ENCODE measurements around the gene SMYD4.
"Not testable (repeated sequence)": the region's sequence is repeated elsewhere in the genome, so short reads cannot be mapped to it uniquely, and the experiment has no call there.

The SMYD4 gene

GRCh38 chr17:1783834-1784611 lies 45.7 kb downstream of the SMYD4 start:
- no peak for DNase-seq (ENCODE audit: extremely low read depth in 1 of 2, low read depth in 1 of 2)

GRCh38 chr17:1783271-1783670 lies 46.4 kb downstream of the SMYD4 start:
- DNase-seq (ENCODE audit: extremely low read depth in 1 of 2, low read depth in 1 of 2): no peak

GRCh38 chr17:1782171-1782567 lies 47.5 kb downstream of the SMYD4 start:
- DNase-seq (ENCODE audit: extremely low read depth in 1 of 2, low read depth in 1 of 2): no peak

GRCh38 chr17:1779571-1780131 lies 50.1 kb downstream of the SMYD4 start:
- no peak for DNase-seq (ENCODE audit: extremely low read depth in 1 of 2, low read depth in 1 of 2)

GRCh38 chr17:1776857-1777256 lies 52.8 kb downstream of the SMYD4 start:
- no peak for DNase-seq (ENCODE audit: extremely low read depth in 1 of 2, low read depth in 1 of 2)

- no peak for DNase-seq (ENCODE audit: extremely low read depth in 1 of 2, low read depth in 1 of 2)
These were observed 53.4 kb downstream of the SMYD4 start for GRCh38 chr17:1776328-1776727.

- DNase-seq (ENCODE audit: extremely low read depth in 1 of 2, low read depth in 1 of 2): no peak
These were observed 55.1 kb downstream of the SMYD4 start for GRCh38 chr17:1774390-1775176.

- DNase-seq (ENCODE audit: extremely low read depth in 1 of 2, low read depth in 1 of 2): no peak
These were observed 56.0 kb downstream of the SMYD4 start for GRCh38 chr17:1773696-1774181.

- DNase-seq (ENCODE audit: extremely low read depth in 1 of 2, low read depth in 1 of 2): not testable (repeated sequence)
These were observed 56.6 kb downstream of the SMYD4 start for GRCh38 chr17:1773000-1773695.

- DNase-seq (ENCODE audit: extremely low read depth in 1 of 2, low read depth in 1 of 2): no peak
These were observed 59.8 kb downstream of the SMYD4 start for GRCh38 chr17:1769822-1770477.

- DNase-seq (ENCODE audit: extremely low read depth in 1 of 2, low read depth in 1 of 2): no peak
These were observed 62.3 kb downstream of the SMYD4 start for GRCh38 chr17:1767358-1767757.

- no peak for DNase-seq (ENCODE audit: extremely low read depth in 1 of 2, low read depth in 1 of 2)
These were observed 63.1 kb downstream of the SMYD4 start for GRCh38 chr17:1766382-1767135.

- no peak for DNase-seq (ENCODE audit: extremely low read depth in 1 of 2, low read depth in 1 of 2)
These were observed 64.1 kb downstream of the SMYD4 start for GRCh38 chr17:1765576-1765975.

- DNase-seq (ENCODE audit: extremely low read depth in 1 of 2, low read depth in 1 of 2): not testable (repeated sequence)
These were observed 65.0 kb downstream of the SMYD4 start for GRCh38 chr17:1764705-1765104.

GRCh38 chr17:1764284-1764683 lies 65.4 kb downstream of the SMYD4 start:
- peak; percentile 19 to 29 for DNase-seq (ENCODE audit: extremely low read depth in 1 of 2, low read depth in 1 of 2)

- DNase-seq (ENCODE audit: extremely low read depth in 1 of 2, low read depth in 1 of 2): no peak
These were observed 66.5 kb downstream of the SMYD4 start for GRCh38 chr17:1762901-1763898.

- no peak for DNase-seq (ENCODE audit: extremely low read depth in 1 of 2, low read depth in 1 of 2)
These were observed 67.3 kb downstream of the SMYD4 start for GRCh38 chr17:1762233-1762900.

- DNase-seq (ENCODE audit: extremely low read depth in 1 of 2, low read depth in 1 of 2): no peak
These were observed 70.2 kb downstream of the SMYD4 start for GRCh38 chr17:1759529-1759928.

All from stimulated activated CD8-positive, alpha-beta memory T cell treated with anti-CD3 and anti-CD28 coated beads, Interleukin-7, amount 100 ng/mL, for 48 hours (primary cell).